Measurements from ENCODE around the gene RNASEH1.

The RNASEH1 gene

GRCh38 chr2:3587432-3587831, 29.3 kb upstream of the RNASEH1 start:
- TF ChIP-seq, protein P1, sequence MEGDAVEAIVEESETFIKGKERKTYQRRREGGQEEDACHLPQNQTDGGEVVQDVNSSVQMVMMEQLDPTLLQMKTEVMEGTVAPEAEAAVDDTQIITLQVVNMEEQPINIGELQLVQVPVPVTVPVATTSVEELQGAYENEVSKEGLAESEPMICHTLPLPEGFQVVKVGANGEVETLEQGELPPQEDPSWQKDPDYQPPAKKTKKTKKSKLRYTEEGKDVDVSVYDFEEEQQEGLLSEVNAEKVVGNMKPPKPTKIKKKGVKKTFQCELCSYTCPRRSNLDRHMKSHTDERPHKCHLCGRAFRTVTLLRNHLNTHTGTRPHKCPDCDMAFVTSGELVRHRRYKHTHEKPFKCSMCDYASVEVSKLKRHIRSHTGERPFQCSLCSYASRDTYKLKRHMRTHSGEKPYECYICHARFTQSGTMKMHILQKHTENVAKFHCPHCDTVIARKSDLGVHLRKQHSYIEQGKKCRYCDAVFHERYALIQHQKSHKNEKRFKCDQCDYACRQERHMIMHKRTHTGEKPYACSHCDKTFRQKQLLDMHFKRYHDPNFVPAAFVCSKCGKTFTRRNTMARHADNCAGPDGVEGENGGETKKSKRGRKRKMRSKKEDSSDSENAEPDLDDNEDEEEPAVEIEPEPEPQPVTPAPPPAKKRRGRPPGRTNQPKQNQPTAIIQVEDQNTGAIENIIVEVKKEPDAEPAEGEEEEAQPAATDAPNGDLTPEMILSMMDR (IDR thresholded peaks at IDR 0.05): no peak
- TF ChIP-seq ZFX (IDR thresholded peaks at IDR 0.05; ENCODE audit: borderline replicate concordance): no peak
- no peak overlapping the region for H3K27ac ChIP-seq

GRCh38 chr2:3587021-3587420, 28.9 kb upstream of the RNASEH1 start:
- H3K27ac ChIP-seq: no peak overlapping the region
- TF ChIP-seq, protein P1 (IDR thresholded peaks at IDR 0.05): no peak
- TF ChIP-seq ZFX (IDR thresholded peaks at IDR 0.05; ENCODE audit: borderline replicate concordance): no peak

- TF ChIP-seq ZFX (IDR thresholded peaks at IDR 0.05; ENCODE audit: borderline replicate concordance): no peak
- TF ChIP-seq, protein P1 (IDR thresholded peaks at IDR 0.05): no peak
- no peak overlapping the region for H3K27ac ChIP-seq
These were observed 28.1 kb upstream of the RNASEH1 start for GRCh38 chr2:3586220-3586619.

DNA sequence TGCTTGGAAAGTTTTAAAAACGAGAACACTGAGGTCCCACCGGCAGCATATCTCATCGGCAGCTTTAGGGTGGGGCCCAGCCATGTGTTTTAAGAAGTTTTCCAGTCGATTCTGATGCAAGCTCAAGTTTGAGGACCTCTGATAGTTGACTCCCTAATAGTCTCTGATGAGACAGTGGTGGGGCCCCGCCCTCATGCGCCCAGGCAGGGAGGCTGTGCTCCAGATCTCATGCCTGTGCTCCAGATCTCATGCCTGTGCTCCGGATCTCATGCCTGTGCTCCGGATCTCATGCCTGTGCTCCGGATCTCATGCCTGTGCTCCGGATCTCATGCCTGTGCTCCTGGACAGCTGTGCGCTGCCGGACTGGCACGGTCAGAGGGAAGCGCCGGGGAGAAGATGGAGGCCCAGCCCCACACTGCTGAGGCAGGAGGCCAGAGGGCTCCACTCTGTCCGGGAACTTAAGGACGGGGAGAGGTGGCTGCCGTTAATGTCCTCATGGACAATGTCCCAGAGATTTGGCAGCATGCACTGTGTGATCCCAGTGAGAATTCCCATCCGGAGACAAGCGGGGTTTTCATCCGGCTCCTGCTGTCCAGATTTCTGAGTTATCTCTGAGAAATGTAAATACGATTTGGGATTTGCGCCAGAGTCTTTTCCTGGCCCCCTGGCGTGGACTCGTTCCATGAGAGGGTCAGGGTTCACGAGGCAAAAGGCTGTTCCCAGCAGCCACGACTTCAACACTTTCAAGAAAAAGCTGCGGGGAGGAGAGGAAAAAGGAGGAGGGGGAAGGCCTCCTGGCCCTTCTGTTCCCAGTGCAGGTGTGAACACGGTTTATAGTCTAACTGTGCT, 27.4 kb upstream of the RNASEH1 start:
- no peak overlapping the region for H3K27ac ChIP-seq
- TF ChIP-seq ZFX (IDR thresholded peaks at IDR 0.05; ENCODE audit: borderline replicate concordance): no peak
- TF ChIP-seq, protein P1 (IDR thresholded peaks at IDR 0.05): no peak

GRCh38 chr2:3584608-3585260, 26.6 kb upstream of the RNASEH1 start:
- no peak for TF ChIP-seq ZFX (IDR thresholded peaks at IDR 0.05; ENCODE audit: borderline replicate concordance)
- TF ChIP-seq, protein P1 (IDR thresholded peaks at IDR 0.05): no peak
- no peak overlapping the region for H3K27ac ChIP-seq

DNA sequence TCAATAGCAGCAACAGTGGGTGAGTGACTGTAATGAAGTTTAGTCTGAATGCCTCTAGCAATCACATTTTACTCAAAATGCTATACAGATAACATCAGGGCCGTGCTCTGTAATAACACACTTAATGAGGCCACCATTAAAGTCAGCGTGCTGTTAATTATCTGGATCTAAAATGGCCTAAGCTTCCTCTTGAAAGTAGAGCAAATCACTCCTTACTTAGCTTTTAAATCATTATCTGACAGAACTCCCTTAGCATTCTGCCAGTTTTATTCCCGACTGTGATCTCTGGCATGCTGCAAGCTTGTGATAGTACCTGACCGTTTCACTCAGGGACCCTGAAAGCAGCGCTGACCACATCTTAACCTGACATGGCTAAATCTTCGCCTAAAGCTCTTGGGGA, 25.9 kb upstream of the RNASEH1 start:
- no peak overlapping the region for H3K27ac ChIP-seq
- TF ChIP-seq, protein P1 (IDR thresholded peaks at IDR 0.05): no peak
- no peak for TF ChIP-seq ZFX (IDR thresholded peaks at IDR 0.05; ENCODE audit: borderline replicate concordance)
